AG04450 (cell line): ENCODE measurements around the gene FOSL2. TPM values are rescaled to one million over a fixed set of nuclear protein-coding genes. Genes with fewer than 3 reads are reported as not detected.

ENCODE experiments used
- CTCF ChIA-PET: fragments of 300-600, 350-600 bp; formaldehyde crosslinking; extraction: SDS; loops from one replicate; lab custom pipeline; 2022; ENCODE audit warnings: antibody characterized with exemption, inconsistent platforms; lab: Charles Lee
- POLR2A ChIA-PET: fragments of 350-600 bp; formaldehyde crosslinking; extraction: SDS; loops from one replicate; lab custom pipeline; 2021; ENCODE audit warnings: antibody characterized with exemption, inconsistent platforms; lab: Yijun Ruan, JAX
- DNase-seq: peaks from one replicate; pipeline ENCODE4 v3.0.0-alpha.2; 2011; ENCODE audit warnings: low read depth, low spot score
- H3K27ac ChIP-seq: one replicate; pipeline ENCODE4 v1.5.1; 2012; ENCODE audit warnings: low read depth, low read length, control low read depth
- H3K27me3 ChIP-seq: one replicate; pipeline ENCODE4 v1.6.0; 2012; ENCODE audit warnings: low read length; ENCODE audit not compliant: control insufficient read depth, insufficient read depth
- H3K4me3 ChIP-seq: 2 replicates; pipeline ENCODE4 v1.5.1; 2011; ENCODE audit warnings: mild to moderate bottlenecking, low read depth, low read length, control low read depth
- H3K9me3 ChIP-seq: 2 replicates; pipeline ENCODE4 v1.5.1; 2012; ENCODE audit warnings: low read length; ENCODE audit not compliant: control insufficient read depth, insufficient read depth
- CTCF ChIP-seq: IDR thresholded peaks from 2 replicates; pipeline ENCODE4 v1.5.1; 2011; ENCODE audit warnings: low read depth, low read length, control low read depth, inconsistent platforms
- polyA plus RNA-seq: library from polyadenylated mRNA; depleted of rRNA; stranded (reverse); fragments of >200 nt; gene quantifications from 2 replicates; pipeline ENCODE4 v1.2.3, GENCODE V29; 2011

FOSL2 gene
- polyA plus RNA-seq, 1 experiment, result 45.3 TPM

GRCh38 chr2:28411166-28411755, 18.6 kb downstream of the FOSL2 start:
- H3K27me3 ChIP-seq, result no peaks in the 10 kb centered on the region
- ChIA-PET CTCF (no interaction called here), POLR2A (no interaction called here)
- DNase-seq, result no peak
- no peaks in the 10 kb centered on the region for H3K9me3 ChIP-seq
- no peak overlapping the region for H3K4me3 ChIP-seq
- peak overlapping the region; percentile 31 for H3K27ac ChIP-seq
- TF ChIP-seq CTCF, result no peak

GRCh38 chr2:28411956-28412609, 19.4 kb downstream of the FOSL2 start:
- no peak for DNase-seq
- Histone ChIP-seq H3K27me3 (no peaks in the 10 kb centered on the region), H3K27ac (no peak overlapping the region), H3K4me3 (no peak overlapping the region), H3K9me3 (no peaks in the 10 kb centered on the region)
- CTCF ChIA-PET, result interaction anchor here (0.5 kb wide), 1 partner anchor 71 kb away, joined by 3 read pairs; no protein-coding TSS in a partner anchor
- no peak for TF ChIP-seq CTCF
- POLR2A ChIA-PET, result no interaction called here

- no peak for DNase-seq
- CTCF ChIA-PET, result interaction anchor here (0.5 to 3.0 kb wide), 2 partner anchors 70 to 730 kb away, joined by 3 to 10 read pairs; no protein-coding TSS in a partner anchor
- no peak for TF ChIP-seq CTCF
- no peaks in the 10 kb centered on the region for H3K9me3 ChIP-seq
- POLR2A ChIA-PET, result no interaction called here
- no peak overlapping the region for H3K27ac ChIP-seq
- no peaks in the 10 kb centered on the region for H3K27me3 ChIP-seq
- no peak overlapping the region for H3K4me3 ChIP-seq
These were observed 20.0 kb downstream of the FOSL2 start for GRCh38 chr2:28412625-28413151.

- peak; percentile 21; the same call in 1 of the 2 replicates for TF ChIP-seq CTCF
- H3K27me3 ChIP-seq, result no peaks in the 10 kb centered on the region
- no peaks in the 10 kb centered on the region for H3K9me3 ChIP-seq
- no peak for DNase-seq
- ChIA-PET CTCF (interaction anchor here (0.6 to 3.0 kb wide), 4 partner anchors 39 to 730 kb away, joined by 3 to 10 read pairs (median 6); no protein-coding TSS in a partner anchor), POLR2A (no interaction called here)
- peak overlapping the region; percentile 61 for H3K27ac ChIP-seq
- H3K4me3 ChIP-seq, result no peak overlapping the region
These were observed 20.7 kb downstream of the FOSL2 start for GRCh38 chr2:28413152-28413898.
